ENCODE measurements around the gene IGSF1.

- no peak for TF ChIP-seq CHD1 (IDR thresholded peaks at IDR 0.05; ENCODE audit: low read depth, low read length)
- no peak for TF ChIP-seq POLR2A (IDR thresholded peaks at IDR 0.05; ENCODE audit: low read depth, low read length)
- TF ChIP-seq, protein P1, sequence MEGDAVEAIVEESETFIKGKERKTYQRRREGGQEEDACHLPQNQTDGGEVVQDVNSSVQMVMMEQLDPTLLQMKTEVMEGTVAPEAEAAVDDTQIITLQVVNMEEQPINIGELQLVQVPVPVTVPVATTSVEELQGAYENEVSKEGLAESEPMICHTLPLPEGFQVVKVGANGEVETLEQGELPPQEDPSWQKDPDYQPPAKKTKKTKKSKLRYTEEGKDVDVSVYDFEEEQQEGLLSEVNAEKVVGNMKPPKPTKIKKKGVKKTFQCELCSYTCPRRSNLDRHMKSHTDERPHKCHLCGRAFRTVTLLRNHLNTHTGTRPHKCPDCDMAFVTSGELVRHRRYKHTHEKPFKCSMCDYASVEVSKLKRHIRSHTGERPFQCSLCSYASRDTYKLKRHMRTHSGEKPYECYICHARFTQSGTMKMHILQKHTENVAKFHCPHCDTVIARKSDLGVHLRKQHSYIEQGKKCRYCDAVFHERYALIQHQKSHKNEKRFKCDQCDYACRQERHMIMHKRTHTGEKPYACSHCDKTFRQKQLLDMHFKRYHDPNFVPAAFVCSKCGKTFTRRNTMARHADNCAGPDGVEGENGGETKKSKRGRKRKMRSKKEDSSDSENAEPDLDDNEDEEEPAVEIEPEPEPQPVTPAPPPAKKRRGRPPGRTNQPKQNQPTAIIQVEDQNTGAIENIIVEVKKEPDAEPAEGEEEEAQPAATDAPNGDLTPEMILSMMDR (conservative IDR thresholded peaks at IDR 0.05; ENCODE audit: low read depth, low read length) = no peak
- TF ChIP-seq, protein P2, sequence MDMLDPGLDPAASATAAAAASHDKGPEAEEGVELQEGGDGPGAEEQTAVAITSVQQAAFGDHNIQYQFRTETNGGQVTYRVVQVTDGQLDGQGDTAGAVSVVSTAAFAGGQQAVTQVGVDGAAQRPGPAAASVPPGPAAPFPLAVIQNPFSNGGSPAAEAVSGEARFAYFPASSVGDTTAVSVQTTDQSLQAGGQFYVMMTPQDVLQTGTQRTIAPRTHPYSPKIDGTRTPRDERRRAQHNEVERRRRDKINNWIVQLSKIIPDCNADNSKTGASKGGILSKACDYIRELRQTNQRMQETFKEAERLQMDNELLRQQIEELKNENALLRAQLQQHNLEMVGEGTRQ (IDR thresholded peaks at IDR 0.05; ENCODE audit: low read depth, low read length) = no peak
- no peak for TF ChIP-seq MAFK (IDR thresholded peaks at IDR 0.05; ENCODE audit: low read depth, low read length)
- TF ChIP-seq SMC3 (IDR thresholded peaks at IDR 0.05; ENCODE audit: low read depth, low read length) = no peak
- TF ChIP-seq BHLHE40 (IDR thresholded peaks at IDR 0.05; ENCODE audit: low read depth, low read length) = no peak
- TF ChIP-seq RAD21 (IDR thresholded peaks at IDR 0.05; ENCODE audit: low read length) = no peak
- no peak for TF ChIP-seq MXI1 (IDR thresholded peaks at IDR 0.05; ENCODE audit: borderline replicate concordance, low read depth, low read length)
- TF ChIP-seq RFX5 (IDR thresholded peaks at IDR 0.05; ENCODE audit: low read depth, low read length) = no peak
- no peak for TF ChIP-seq RCOR1 (IDR thresholded peaks at IDR 0.05; ENCODE audit: insufficient replicate concordance, low read length)
Observed at GRCh38 chrX:131279617-131280016, 9.5 kb downstream of the IGSF1 start.

Data from IMR-90 (cell line).